ENCODE measurements around the gene MACF1. TPM values are rescaled to one million over a fixed set of nuclear protein-coding genes. Genes with fewer than 3 reads are reported as not detected.

MACF1 gene
- total RNA-seq, 4 donors from 2014 or later: 421 to 942 (median 545) TPM

DNA sequence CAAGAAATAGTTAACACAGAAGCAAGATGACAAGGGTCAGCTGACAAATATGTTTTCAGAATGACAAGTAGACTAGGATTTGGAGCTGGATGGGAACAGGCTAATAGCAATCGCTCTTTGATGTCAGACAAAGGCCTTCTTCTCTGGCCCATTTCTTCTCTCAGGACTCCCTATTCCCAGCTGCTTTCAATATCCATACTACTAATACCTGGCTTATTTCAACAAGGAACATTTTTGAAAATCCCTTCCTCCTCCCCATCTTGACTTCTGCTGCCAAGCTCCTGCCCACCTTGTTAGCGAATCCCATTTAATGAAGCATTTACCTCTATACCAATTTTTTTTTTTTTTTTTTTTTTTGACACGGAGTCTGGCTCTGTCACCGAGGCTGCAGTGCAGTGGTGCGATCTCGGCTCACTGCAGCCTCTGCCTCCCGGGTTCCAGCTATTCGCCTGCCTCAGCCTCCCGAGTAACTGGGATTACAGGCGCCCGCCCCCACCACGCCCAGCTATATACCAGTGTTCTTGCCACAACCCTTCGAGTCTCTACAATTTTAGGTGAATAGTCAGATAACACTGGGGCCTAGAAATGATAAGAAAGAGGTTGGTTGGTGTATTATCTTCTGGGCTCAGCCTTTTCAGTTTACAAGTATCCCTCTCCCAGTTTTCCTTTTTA, 68.4 kb downstream of the MACF1 start:
- Histone ChIP-seq H3K4me1 (peaks cover 86% of the 10 kb centered on the region), H3K9me3 (no peaks in the 10 kb centered on the region), H3K36me3 (no peaks in the 10 kb centered on the region), H3K27ac (peak overlapping the region; percentile 26), H3K27me3 (no peaks in the 10 kb centered on the region), H3K4me3 (no peak overlapping the region)
- TF ChIP-seq, protein P1, sequence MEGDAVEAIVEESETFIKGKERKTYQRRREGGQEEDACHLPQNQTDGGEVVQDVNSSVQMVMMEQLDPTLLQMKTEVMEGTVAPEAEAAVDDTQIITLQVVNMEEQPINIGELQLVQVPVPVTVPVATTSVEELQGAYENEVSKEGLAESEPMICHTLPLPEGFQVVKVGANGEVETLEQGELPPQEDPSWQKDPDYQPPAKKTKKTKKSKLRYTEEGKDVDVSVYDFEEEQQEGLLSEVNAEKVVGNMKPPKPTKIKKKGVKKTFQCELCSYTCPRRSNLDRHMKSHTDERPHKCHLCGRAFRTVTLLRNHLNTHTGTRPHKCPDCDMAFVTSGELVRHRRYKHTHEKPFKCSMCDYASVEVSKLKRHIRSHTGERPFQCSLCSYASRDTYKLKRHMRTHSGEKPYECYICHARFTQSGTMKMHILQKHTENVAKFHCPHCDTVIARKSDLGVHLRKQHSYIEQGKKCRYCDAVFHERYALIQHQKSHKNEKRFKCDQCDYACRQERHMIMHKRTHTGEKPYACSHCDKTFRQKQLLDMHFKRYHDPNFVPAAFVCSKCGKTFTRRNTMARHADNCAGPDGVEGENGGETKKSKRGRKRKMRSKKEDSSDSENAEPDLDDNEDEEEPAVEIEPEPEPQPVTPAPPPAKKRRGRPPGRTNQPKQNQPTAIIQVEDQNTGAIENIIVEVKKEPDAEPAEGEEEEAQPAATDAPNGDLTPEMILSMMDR (IDR thresholded peaks at IDR 0.05): no peak
- TF ChIP-seq EP300 (IDR thresholded peaks at IDR 0.05) (no peak), POLR2AphosphoS5 (IDR thresholded peaks at IDR 0.05) (no peak), POLR2A (IDR thresholded peaks at IDR 0.05) (no peak)
- 68% methylated on average over 13 of the region's 13 CpGs for WGBS
- DNase-seq (ENCODE audit: low spot score in 2 of 2): no peak

DNA sequence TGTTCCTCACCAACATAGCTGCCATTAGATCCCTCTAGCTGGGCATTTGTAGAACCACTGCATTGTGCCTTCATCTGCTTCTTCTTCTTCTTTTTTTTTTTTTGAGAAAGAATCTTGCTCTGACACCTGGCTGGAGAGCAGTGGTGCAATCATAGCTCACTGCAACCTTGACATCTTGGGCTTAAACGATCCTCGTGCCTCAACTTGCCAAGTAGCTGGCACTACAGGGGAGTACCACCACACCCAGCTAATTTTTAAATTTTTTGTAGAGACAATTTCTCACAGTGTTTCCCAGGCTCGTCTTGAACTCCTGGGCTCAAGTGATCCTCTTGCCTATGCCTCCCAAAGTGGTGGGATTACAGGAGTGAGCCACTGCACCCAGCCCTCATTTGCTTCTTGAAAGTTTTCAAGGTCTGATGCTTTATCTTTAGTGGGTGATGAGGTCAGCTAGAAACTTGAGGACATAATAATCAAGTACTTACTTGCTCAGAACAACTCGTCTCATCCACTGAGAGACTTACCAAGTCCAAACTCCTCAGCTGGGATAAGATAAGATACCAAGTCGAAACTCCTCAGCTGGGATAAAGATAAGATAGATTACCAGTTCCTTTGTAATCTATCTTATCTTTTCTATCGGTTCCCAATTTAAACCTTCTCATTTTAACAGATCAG, 71.5 kb downstream of the MACF1 start:
- peaks cover 73% of the 10 kb centered on the region for H3K4me1 ChIP-seq
- no peaks in the 10 kb centered on the region for H3K36me3 ChIP-seq
- peak overlapping the region; percentile 57 for H3K27ac ChIP-seq
- no peaks in the 10 kb centered on the region for H3K9me3 ChIP-seq
- no peaks in the 10 kb centered on the region for H3K27me3 ChIP-seq
- WGBS: 51% methylated on average over 6 of the region's 6 CpGs
- DNase-seq (ENCODE audit: low spot score in 2 of 2): no peak
- no peak overlapping the region for H3K4me3 ChIP-seq
- TF ChIP-seq POLR2A (IDR thresholded peaks at IDR 0.05): no peak
- TF ChIP-seq POLR2AphosphoS5 (IDR thresholded peaks at IDR 0.05): no peak
- TF ChIP-seq EP300 (IDR thresholded peaks at IDR 0.05): no peak
- TF ChIP-seq, protein P1 (IDR thresholded peaks at IDR 0.05): no peak

DNA sequence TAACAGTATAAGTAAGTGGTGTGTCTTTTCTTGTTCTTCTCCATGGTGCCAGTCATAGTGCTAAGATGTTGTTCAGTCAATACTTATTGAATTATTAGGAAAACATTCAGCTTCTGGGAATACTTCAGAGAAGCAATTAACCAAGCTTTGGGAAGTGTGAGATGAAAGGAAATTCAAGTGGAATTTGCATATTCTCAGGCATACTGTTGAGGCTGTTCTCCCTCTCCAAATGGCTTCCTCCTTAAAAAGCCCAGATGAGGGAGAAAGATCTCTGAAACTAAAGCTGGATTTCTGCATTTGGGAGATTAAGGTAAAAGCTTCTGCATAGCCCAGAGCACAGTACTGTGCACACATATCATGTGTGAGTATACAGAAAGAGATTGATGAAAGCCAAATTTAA, 73.4 kb downstream of the MACF1 start:
- H3K4me3 ChIP-seq: no peak overlapping the region
- DNase-seq (ENCODE audit: low spot score in 2 of 2): no peak
- H3K4me1 ChIP-seq: peaks cover 54% of the 10 kb centered on the region
- H3K9me3 ChIP-seq: no peaks in the 10 kb centered on the region
- TF ChIP-seq EP300 (IDR thresholded peaks at IDR 0.05) (no peak), POLR2AphosphoS5 (IDR thresholded peaks at IDR 0.05) (no peak), POLR2A (IDR thresholded peaks at IDR 0.05) (no peak)
- TF ChIP-seq, protein P1 (IDR thresholded peaks at IDR 0.05): no peak
- H3K27ac ChIP-seq: no peak overlapping the region
- H3K27me3 ChIP-seq: no peaks in the 10 kb centered on the region
- peaks cover 7% of the 10 kb centered on the region for H3K36me3 ChIP-seq

DNA sequence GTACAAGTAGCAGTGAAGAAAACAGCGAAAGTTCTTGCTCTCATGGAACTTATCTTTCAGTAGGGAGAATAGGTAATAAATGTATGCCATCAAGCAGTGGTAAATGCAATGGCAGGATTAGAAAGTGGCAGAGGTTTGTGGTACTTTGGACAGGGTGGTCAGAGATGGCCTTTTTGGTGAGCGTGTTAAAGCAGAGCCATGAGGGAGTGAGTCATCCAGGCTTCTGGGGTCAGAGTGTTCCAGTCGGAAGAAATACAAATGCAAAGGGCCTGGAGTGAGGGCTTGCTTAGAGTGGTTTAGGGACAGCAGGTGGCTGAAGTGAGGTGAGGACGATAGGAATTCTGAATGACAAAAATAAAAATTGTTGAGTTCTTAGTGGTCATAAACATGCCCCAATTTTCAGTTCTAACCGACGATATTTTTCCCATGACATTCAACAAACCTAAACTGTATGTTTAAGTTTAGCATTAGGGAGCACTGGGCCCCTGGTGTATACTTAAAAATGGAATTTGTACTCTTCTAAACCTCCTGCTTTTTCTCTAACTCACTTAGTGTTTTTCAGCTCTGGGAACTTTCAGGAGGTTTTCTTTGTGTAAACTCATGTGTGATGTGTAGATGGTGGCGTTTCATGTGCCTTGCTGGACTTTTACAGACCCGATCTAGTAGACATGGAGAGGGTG, 78.2 kb downstream of the MACF1 start:
- no peak overlapping the region for H3K27ac ChIP-seq
- TF ChIP-seq POLR2A (IDR thresholded peaks at IDR 0.05): no peak
- TF ChIP-seq POLR2AphosphoS5 (IDR thresholded peaks at IDR 0.05): no peak
- no peak for TF ChIP-seq EP300 (IDR thresholded peaks at IDR 0.05)
- TF ChIP-seq, protein P1 (IDR thresholded peaks at IDR 0.05): no peak
- no peak for DNase-seq (ENCODE audit: low spot score in 2 of 2)
- H3K27me3 ChIP-seq: no peaks in the 10 kb centered on the region
- 79% methylated on average over 8 of the region's 8 CpGs for WGBS
- peaks cover 55% of the 10 kb centered on the region for H3K36me3 ChIP-seq
- H3K4me3 ChIP-seq: no peak overlapping the region
- H3K4me1 ChIP-seq: peaks cover 20% of the 10 kb centered on the region
- no peaks in the 10 kb centered on the region for H3K9me3 ChIP-seq

DNA sequence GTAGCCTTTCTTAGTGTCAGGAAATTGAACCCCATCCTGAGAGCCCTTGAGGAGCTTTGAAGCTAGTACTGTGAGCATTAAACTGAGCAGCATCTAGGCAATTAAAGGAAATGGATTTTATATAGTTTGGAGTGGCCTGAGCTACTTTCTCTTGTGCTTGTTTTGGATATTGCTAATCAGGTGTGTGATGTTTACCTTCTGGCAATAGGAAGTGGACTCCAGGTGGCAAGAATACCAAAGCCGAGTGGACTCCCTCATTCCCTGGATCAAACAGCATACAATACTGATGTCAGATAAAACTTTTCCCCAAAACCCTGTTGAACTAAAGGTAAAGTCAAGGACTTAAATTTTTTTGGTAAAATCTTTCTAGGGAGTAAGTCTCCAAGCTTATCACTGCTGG, 79.4 kb downstream of the MACF1 start:
- WGBS: 81% methylated on average over 1 of the region's 1 CpG
- DNase-seq (ENCODE audit: low spot score in 2 of 2): no peak
- Histone ChIP-seq H3K36me3 (peaks cover 67% of the 10 kb centered on the region), H3K27ac (no peak overlapping the region), H3K4me1 (peaks cover 8% of the 10 kb centered on the region), H3K27me3 (no peaks in the 10 kb centered on the region), H3K4me3 (no peak overlapping the region), H3K9me3 (no peaks in the 10 kb centered on the region)
- TF ChIP-seq, protein P1 (IDR thresholded peaks at IDR 0.05): no peak
- no peak for TF ChIP-seq POLR2A (IDR thresholded peaks at IDR 0.05)
- TF ChIP-seq EP300 (IDR thresholded peaks at IDR 0.05): no peak
- TF ChIP-seq POLR2AphosphoS5 (IDR thresholded peaks at IDR 0.05): no peak
